Activated naive CD4-positive, alpha-beta T cell treated with anti-CD3 and anti-CD28 coated beads, Interleukin-2, amount 10 ng/mL, durations not matched to agents 7 days and 5 days (primary cell): ENCODE data around the gene CCDC92.

Experiments
- CTCF ChIA-PET: fragments of 350-600 bp; sonication (Branson Sonifier 250); formaldehyde crosslinking; loops from one replicate; lab custom pipeline; 2021; ENCODE audit warnings: antibody characterized with exemption; lab: Charles Lee
- DNase-seq: peaks from one replicate; pipeline ENCODE4 v3.0.0-alpha.2; 2020
- H3K27ac Mint-ChIP-seq: one replicate; pipeline ENCODE4 v1.8.0; 2021; ENCODE audit warnings: mild to moderate bottlenecking, moderate library complexity, mixed read lengths
- H3K27me3 Mint-ChIP-seq: one replicate; pipeline ENCODE4 v1.8.0; 2021; ENCODE audit warnings: mild to moderate bottlenecking, mixed read lengths
- H3K36me3 Mint-ChIP-seq: one replicate; pipeline ENCODE4 v1.8.0; 2021; ENCODE audit warnings: mixed read lengths
- H3K4me1 Mint-ChIP-seq: one replicate; pipeline ENCODE4 v1.8.0; 2021; ENCODE audit warnings: mixed read lengths
- H3K4me3 Mint-ChIP-seq: one replicate; pipeline ENCODE4 v1.8.0; 2021; ENCODE audit warnings: mild to moderate bottlenecking, moderate library complexity, mixed read lengths
- H3K9me3 Mint-ChIP-seq: one replicate; pipeline ENCODE4 v1.8.0; 2021; ENCODE audit warnings: mixed read lengths

CCDC92 gene

DNA sequence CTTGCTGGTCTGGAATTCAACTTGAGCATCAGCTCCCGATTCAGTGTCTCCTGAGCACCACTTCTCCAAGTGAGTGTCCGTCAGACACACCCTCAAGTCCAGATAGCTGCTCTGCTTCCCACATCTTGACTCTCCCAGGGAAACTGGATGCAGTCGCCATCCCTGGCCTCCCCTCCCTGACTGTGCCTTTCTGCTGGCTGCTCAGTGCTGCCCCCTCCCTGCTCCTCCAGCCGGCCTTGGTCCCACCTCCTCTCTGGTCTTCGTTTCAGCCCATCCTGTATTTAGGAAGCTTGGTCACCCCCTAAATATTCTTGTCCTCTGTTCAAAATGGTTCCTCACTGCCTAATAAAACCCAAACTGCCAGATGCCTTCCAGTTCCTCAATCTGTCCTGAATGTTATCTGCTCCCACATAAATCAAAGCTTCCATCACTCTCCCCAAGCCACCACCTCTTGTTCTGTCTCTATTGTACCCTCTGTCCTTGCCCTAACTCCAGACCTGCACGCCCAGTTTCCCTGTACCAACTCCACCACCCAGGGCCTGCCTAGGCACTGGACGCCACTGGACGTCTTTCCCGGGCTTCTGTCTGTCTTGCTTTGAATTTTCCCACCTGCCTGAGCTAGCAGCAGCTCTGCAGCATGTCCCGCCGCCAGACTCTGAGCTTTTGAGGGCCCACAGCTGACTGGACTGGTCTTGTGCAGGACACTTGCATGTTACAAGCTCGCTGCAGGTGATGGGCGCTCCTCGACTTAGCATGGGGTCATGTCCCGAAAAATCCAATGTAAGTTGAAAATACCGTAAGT is 33.8 kb downstream of the CCDC92 start:
- peak overlapping the region; percentile 59 for H3K4me3 Mint-ChIP-seq
- H3K27me3 Mint-ChIP-seq = peaks cover 6% of the 10 kb centered on the region
- peaks cover 27% of the 10 kb centered on the region for H3K4me1 Mint-ChIP-seq
- peaks cover 3% of the 10 kb centered on the region for H3K9me3 Mint-ChIP-seq
- no peak for DNase-seq
- peaks cover 25% of the 10 kb centered on the region for H3K36me3 Mint-ChIP-seq
- peak overlapping the region; percentile 87 for H3K27ac Mint-ChIP-seq
- CTCF ChIA-PET = interaction anchor here (1.0 to 2.6 kb wide), 5 partner anchors 12 to 68 kb away, joined by 3 to 15 read pairs (median 4); no protein-coding TSS in a partner anchor

DNA sequence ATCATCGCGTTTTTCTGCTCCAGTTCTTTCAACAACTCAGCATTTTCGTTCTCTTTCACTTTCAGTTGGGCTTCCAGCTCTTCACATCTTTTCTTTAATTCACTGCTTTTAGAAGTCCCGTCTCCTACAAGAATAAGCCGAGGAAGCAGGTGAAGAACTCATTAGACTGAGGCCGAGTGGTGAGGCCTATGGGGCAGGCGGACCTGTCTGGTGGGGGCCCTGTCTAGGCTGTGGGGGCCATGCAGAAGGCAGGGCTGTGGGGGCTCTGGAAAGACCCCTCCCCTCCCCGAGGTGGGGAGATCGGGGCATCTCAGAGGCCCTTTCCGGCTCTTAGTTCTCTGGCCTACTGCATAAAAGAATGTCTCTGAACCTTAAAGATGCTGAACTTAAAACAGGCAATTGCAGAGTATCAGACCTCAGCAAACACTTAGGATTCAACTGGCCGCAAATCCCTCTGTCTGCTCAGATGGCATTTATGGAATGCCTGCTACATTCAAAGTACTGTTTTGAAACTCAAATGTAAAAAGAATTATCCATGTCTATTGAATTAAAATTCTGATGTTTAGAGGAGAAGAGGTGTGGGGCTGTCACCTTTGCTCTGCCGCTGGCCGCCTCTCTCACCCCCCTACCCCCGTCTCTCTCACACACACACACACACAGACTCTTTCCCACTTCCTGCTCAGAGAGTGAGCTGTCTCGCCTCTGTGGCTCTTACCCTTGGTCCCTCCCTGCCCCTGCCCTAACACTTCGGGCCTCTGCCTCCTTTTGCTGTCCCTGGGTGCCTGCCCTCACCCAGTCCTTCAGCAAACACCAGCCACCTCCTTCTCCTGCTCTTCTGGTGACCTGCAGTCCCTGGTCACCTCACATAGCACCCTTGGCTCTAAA is 34.7 kb downstream of the CCDC92 start:
- CTCF ChIA-PET = interaction anchor here (1.1 to 2.6 kb wide), 4 partner anchors 18 to 69 kb away, joined by 3 to 15 read pairs (median 4); no protein-coding TSS in a partner anchor
- peaks cover 3% of the 10 kb centered on the region for H3K9me3 Mint-ChIP-seq
- peaks cover 31% of the 10 kb centered on the region for H3K4me1 Mint-ChIP-seq
- peak overlapping the region; percentile 87 for H3K27ac Mint-ChIP-seq
- peaks cover 25% of the 10 kb centered on the region for H3K36me3 Mint-ChIP-seq
- peak overlapping the region; percentile 59 for H3K4me3 Mint-ChIP-seq
- DNase-seq = peak; percentile 73
- peaks cover 14% of the 10 kb centered on the region for H3K27me3 Mint-ChIP-seq

DNA sequence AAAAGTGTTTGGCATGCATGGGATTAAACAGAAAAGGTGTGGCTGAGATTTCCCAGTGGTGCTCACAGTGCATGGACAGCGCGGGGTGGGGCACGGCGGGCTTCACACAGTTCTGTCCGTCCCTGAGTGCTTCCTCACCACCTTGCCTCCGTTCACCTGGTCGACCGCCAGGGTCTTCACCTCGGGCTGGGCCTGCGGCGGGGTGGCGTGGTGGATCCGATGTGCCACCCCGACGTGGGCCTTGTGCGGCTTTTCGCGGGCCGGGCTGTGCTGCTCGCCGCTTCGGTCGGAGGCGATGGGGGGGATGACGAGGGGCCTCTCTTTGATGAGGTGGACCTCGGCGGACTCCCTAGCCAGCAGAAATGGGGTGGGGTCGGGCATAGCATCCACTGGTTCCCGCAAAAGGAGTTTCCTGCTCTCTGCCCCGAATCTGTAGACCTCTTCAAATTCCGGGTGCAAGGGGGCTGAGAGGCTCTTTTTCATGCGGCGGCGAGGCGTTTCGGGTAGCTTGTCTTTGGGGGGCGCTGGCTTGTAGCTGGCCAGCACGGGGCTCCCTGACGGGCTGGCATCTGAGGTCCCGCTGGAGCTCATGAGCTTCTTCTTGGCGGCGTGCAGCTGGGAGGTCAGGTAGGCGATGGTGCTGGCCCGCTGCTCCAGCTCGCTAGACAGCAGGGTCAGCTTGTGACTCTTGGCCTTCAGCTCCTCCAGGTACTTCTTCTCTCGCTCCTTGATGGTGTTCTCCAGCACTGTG is 35.5 kb downstream of the CCDC92 start:
- Mint-ChIP-seq H3K4me1 (peaks cover 37% of the 10 kb centered on the region), H3K27ac (peak overlapping the region; percentile 87), H3K9me3 (no peaks in the 10 kb centered on the region), H3K4me3 (peak overlapping the region; percentile 59), H3K27me3 (peaks cover 14% of the 10 kb centered on the region), H3K36me3 (peaks cover 18% of the 10 kb centered on the region)
- CTCF ChIA-PET = interaction anchor here (1.6 to 2.6 kb wide), 2 partner anchors 33 to 37 kb away, joined by 4 to 15 read pairs; no protein-coding TSS in a partner anchor
- no peak for DNase-seq

DNA sequence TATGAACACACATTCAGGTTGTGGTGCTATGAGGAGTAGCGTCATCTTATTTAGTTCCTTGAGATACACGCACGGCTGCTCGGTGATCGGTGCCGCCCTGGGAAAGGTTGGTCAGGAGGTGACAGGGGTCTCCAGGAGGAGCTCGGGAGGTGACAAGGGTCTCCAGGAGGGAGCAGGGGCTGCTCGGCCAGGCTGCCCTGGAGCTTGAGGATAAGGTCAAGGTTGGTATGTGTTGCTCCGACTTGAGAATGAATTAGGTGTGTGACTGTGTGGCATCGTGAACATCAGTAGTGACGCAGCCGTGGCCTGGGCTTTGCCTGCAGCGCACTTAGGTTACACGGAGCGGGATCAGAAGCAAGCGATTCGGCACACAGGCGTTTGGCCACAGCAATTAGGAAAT is 36.2 kb downstream of the CCDC92 start:
- CTCF ChIA-PET = no interaction called here
- Mint-ChIP-seq H3K4me1 (peaks cover 44% of the 10 kb centered on the region), H3K4me3 (peak overlapping the region; percentile 13), H3K27ac (peak overlapping the region; percentile 82), H3K9me3 (no peaks in the 10 kb centered on the region), H3K27me3 (peaks cover 20% of the 10 kb centered on the region), H3K36me3 (peaks cover 13% of the 10 kb centered on the region)
- DNase-seq = no peak

DNA sequence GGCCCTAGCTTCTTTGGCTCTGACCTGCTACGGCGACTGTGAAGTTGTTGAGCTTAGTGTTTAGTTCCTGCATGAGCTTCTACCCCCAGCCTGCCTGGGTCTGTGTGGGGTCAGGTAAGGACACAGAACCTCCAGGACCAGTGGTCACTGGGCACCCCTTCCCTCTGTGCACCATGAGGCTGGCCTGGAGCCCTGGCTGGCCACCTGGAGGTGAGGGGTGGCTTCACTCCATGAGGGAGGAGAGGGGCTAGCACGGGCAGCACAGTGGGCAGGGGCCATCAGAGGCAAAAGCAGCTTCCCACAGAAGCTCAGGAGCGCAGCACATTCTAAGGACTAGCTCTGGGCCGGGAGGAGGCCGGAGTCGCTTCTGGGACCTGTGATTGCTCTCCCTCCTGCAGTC is 36.7 kb downstream of the CCDC92 start:
- DNase-seq = no peak
- peaks cover 26% of the 10 kb centered on the region for H3K27me3 Mint-ChIP-seq
- CTCF ChIA-PET = interaction anchor here (0.6 kb wide), 1 partner anchor 20 kb away, joined by 3 read pairs; no protein-coding TSS in a partner anchor
- no peak overlapping the region for H3K27ac Mint-ChIP-seq
- H3K36me3 Mint-ChIP-seq = peaks cover 11% of the 10 kb centered on the region
- H3K4me1 Mint-ChIP-seq = peaks cover 48% of the 10 kb centered on the region
- no peak overlapping the region for H3K4me3 Mint-ChIP-seq
- no peaks in the 10 kb centered on the region for H3K9me3 Mint-ChIP-seq

DNA sequence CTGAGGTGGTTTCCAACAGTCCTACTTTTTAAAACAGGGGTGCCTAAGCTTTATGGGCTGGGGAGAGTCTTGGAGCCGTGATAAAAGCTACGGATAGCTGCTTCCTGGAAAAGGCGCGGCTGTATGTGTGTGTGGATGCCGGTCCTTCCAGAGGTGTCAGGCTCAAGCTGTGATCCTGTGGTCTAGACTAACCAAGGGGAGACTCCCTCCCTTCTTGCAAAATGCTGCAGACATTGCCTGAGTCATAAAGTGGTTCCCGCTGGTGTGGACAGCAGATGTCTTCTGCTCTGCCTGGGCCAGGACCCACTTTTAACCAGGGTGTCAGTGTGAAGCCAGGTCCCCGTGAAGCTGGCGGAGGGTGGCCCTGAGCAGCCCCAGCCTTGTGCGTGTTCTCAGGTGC is 37.8 kb downstream of the CCDC92 start:
- peaks cover 34% of the 10 kb centered on the region for H3K27me3 Mint-ChIP-seq
- CTCF ChIA-PET = interaction anchor here (2.1 kb wide), 1 partner anchor 30 kb away, joined by 8 read pairs; no protein-coding TSS in a partner anchor
- no peaks in the 10 kb centered on the region for H3K9me3 Mint-ChIP-seq
- no peak for DNase-seq
- peaks cover 11% of the 10 kb centered on the region for H3K36me3 Mint-ChIP-seq
- H3K4me1 Mint-ChIP-seq = peaks cover 52% of the 10 kb centered on the region
- H3K4me3 Mint-ChIP-seq = no peak overlapping the region
- no peak overlapping the region for H3K27ac Mint-ChIP-seq

DNA sequence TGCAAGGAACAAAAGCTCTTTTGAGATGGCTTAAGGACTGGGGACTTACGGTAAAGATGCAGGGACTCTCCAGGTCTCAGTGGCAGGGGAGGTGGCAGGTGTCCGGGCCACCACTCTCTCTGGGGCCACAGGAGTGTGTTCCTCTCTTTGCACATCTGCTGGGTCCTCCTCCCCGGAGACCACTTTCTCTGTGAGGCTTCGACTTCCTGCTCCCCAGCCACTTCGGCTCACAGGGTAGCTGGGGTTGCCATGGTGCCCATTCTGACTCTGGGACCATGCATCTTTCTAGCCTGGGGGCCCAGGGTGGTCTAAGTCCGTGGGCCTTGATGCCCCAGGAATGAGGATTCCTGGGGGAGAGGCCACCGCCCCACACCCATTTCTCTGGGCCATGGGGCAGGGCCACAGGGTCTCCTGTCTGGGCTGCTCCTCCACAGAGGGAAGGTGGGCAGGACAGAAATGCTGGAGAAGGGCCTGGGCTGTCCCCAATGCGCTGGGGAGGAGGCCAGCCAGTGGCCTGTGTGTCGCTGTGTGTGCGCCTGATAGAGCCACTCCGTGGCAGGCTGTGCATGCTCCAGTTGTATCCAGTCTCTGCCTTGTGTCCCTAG is 38.5 kb downstream of the CCDC92 start:
- DNase-seq = no peak
- Mint-ChIP-seq H3K4me1 (peaks cover 50% of the 10 kb centered on the region), H3K27me3 (peaks cover 41% of the 10 kb centered on the region), H3K36me3 (peaks cover 11% of the 10 kb centered on the region), H3K9me3 (no peaks in the 10 kb centered on the region), H3K27ac (no peak overlapping the region), H3K4me3 (no peak overlapping the region)
- CTCF ChIA-PET = interaction anchor here (2.1 kb wide), 2 partner anchors 29 to 33 kb away, joined by 8 read pairs; no protein-coding TSS in a partner anchor

DNA sequence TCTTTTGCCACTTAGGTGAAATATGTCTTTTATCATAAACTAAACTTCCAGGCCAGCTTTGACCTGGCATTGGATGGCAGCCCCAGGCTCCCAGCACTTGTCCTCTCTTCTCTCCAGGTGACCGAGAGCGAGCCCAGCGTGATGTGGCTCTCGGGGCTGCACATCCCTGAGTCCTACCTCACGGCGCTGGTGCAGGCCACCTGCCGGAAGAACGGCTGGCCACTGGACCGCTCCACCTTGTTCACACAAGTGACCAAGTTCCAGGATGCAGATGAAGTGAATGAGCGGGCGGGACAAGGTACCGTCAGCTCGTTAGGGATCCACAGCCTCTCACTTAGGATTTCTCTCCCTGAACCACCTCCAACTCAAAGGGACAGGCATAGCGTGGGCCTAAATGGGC is 39.4 kb downstream of the CCDC92 start:
- no peak overlapping the region for H3K27ac Mint-ChIP-seq
- CTCF ChIA-PET = interaction anchor here (0.6 to 2.1 kb wide), 3 partner anchors 28 to 86 kb away, joined by 3 to 8 read pairs (median 8); no protein-coding TSS in a partner anchor
- H3K9me3 Mint-ChIP-seq = no peaks in the 10 kb centered on the region
- H3K4me3 Mint-ChIP-seq = no peak overlapping the region
- no peak for DNase-seq
- H3K27me3 Mint-ChIP-seq = peaks cover 50% of the 10 kb centered on the region
- H3K4me1 Mint-ChIP-seq = peaks cover 41% of the 10 kb centered on the region
- peaks cover 11% of the 10 kb centered on the region for H3K36me3 Mint-ChIP-seq

DNA sequence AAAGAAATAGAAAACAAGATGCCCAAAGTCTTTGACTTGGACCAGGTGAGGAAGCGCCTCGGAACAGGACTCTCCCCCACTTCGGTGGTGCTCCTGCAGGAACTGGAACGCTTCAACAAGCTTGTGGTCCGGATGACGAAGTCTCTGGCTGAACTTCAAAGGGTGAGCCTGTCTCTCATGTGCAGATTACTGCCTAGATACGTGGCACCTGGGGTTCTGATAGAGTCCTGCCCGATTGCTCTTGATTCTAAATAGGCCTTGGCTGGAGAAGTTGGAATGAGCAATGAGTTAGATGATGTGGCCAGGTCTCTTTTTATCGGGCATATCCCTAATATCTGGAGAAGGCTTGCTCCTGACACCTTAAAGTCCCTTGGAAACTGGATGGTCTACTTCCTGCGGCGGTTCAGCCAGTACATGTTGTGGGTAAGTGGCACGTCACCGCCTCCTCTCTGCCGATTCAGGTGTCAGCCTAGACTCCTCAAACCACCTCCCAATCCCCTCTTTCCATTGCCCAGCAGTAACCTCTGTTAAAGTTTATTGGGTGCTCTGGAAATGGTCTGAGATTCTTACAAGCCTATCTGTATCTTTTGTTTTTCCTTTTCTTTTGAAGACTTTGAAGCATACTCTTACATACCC is 40.8 kb downstream of the CCDC92 start:
- peak; percentile 71 for DNase-seq
- H3K9me3 Mint-ChIP-seq = no peaks in the 10 kb centered on the region
- CTCF ChIA-PET = interaction anchor here (0.6 to 2.1 kb wide), 4 partner anchors 13 to 31 kb away, joined by 3 to 13 read pairs (median 8); no protein-coding TSS in a partner anchor
- H3K36me3 Mint-ChIP-seq = peaks cover 7% of the 10 kb centered on the region
- H3K27me3 Mint-ChIP-seq = peaks cover 64% of the 10 kb centered on the region
- peak overlapping the region; percentile 5 for H3K4me3 Mint-ChIP-seq
- peak overlapping the region; percentile 35 for H3K27ac Mint-ChIP-seq
- peaks cover 31% of the 10 kb centered on the region for H3K4me1 Mint-ChIP-seq

DNA sequence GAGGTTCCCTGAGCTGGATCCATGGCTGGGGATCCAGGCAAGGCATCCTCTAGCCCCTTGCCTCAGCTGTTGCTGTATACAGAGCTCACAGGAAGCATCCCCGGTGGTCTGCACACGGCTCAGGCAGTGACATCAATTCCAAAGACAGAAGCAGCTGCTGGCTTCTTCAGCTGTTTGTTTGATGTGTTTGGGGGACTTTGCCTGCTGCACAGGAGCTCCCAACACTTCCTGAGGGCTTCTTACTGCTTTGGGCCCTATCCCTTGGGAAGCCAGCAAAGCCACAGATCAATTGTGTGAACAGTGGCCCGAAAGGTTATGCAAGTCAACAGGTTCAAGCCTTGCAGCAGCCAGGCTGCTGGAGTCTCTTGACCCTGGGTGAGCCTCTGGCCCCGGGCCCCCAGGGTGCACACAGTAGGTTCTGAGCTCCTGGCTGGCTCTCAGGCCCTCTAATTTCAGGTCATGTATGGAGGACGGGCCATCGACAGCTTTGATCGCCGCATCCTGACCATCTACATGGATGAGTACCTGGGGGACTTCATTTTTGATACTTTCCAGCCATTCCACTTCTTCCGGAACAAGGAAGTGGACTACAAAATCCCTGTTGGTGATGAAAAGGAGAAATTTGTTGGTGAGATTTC is 42.6 kb downstream of the CCDC92 start:
- H3K27me3 Mint-ChIP-seq = peaks cover 71% of the 10 kb centered on the region
- CTCF ChIA-PET = interaction anchor here (0.8 to 1.2 kb wide), 2 partner anchors 25 to 46 kb away, joined by 3 to 6 read pairs; no protein-coding TSS in a partner anchor
- H3K27ac Mint-ChIP-seq = no peak overlapping the region
- H3K9me3 Mint-ChIP-seq = no peaks in the 10 kb centered on the region
- no peak for DNase-seq
- peaks cover 24% of the 10 kb centered on the region for H3K4me1 Mint-ChIP-seq
- H3K36me3 Mint-ChIP-seq = no peaks in the 10 kb centered on the region
- H3K4me3 Mint-ChIP-seq = no peak overlapping the region

DNA sequence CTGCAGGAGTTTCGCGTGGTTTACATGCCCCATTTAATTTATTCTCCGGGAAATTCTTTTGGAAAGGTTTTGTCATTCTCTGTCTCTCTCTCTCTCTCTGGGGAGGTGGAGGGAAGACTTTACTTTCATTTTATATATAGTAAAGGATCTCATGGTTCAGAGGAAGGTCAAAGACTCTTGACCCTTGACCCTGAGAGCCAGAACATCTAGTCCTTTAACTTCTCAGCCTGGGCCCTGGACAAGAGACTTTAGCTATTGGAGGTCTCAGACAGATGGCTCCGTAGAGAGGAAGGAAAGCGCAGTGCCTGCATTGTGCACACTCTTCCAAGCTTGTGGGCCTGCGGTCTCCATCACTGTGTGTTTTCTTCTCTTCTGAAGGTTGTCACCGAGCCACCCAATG is 43.7 kb downstream of the CCDC92 start:
- CTCF ChIA-PET = interaction anchor here (0.8 kb wide), 1 partner anchor 47 kb away, joined by 3 read pairs; no protein-coding TSS in a partner anchor
- peaks cover 77% of the 10 kb centered on the region for H3K27me3 Mint-ChIP-seq
- H3K4me3 Mint-ChIP-seq = no peak overlapping the region
- no peaks in the 10 kb centered on the region for H3K36me3 Mint-ChIP-seq
- no peak overlapping the region for H3K27ac Mint-ChIP-seq
- H3K9me3 Mint-ChIP-seq = no peaks in the 10 kb centered on the region
- DNase-seq = no peak
- H3K4me1 Mint-ChIP-seq = peaks cover 24% of the 10 kb centered on the region

DNA sequence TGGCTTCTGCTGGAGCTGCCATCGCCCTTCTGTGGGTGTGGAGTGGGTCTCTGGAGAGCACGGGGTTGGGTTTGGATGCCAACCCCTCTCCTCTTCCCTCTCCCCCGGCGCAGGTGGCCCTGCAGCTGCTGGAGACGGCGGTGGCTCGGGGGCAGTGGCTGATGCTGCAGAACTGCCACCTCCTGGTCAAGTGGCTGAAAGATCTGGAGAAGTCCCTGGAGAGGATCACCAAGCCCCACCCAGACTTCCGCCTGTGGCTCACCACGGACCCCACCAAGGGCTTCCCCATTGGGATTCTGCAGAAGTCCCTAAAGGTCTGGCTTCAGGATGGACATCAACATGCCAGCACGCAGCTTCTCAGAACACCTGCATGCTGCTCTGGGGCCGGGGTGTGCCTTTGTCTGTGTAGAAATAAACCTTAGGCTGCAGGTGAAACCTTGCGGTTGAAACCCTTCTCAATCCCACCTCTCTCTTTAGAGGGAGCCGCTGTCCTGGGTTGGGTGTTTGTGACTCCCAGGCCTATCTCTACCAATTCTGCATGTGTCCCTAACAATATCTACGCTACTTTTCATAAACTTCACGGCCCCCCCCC is 44.3 kb downstream of the CCDC92 start:
- Mint-ChIP-seq H3K36me3 (no peaks in the 10 kb centered on the region), H3K27me3 (peaks cover 74% of the 10 kb centered on the region), H3K27ac (no peak overlapping the region), H3K4me1 (peaks cover 21% of the 10 kb centered on the region), H3K9me3 (no peaks in the 10 kb centered on the region), H3K4me3 (no peak overlapping the region)
- CTCF ChIA-PET = interaction anchor here (1.8 kb wide), 1 partner anchor 24 kb away, joined by 5 read pairs; no protein-coding TSS in a partner anchor
- DNase-seq = no peak
